GM12878 (cell line): ENCODE measurements around the gene ESPL1. TPM values are rescaled to one million over a fixed set of nuclear protein-coding genes. Genes with fewer than 3 reads are reported as not detected.

Experiments
- ATAC-seq: fragments of 200-7000 bp; cut with Tn5 transposase; 3 replicates; pipeline ENCODE4 v1.9.1; 2020; ENCODE audit warnings: mild to moderate bottlenecking, moderate library complexity
- BruUV-seq: library from RNA; stranded (reverse); fragments of 400-500 nt; replicated peaks from 2 replicates; lab custom pipeline; 2021; lab: Mats Ljungman, UMichigan
- CTCF ChIA-PET: fragments of 300-600 bp; sonication (Branson Sonifier 250); formaldehyde crosslinking; extraction: SDS; loops from one replicate; lab custom pipeline; 2021; ENCODE audit warnings: inconsistent platforms; lab: Yijun Ruan, JAX
- POLR2A ChIA-PET: fragments of 350-600 bp; formaldehyde crosslinking; extraction: SDS; loops from one replicate; lab custom pipeline; 2021; ENCODE audit warnings: inconsistent platforms; lab: Charles Lee
- RAD21 ChIA-PET: fragments of 300-600 bp; sonication (Branson Sonifier 250); formaldehyde crosslinking; loops from one replicate; lab custom pipeline; 2023; ENCODE audit warnings: antibody characterized with exemption; ENCODE audit not compliant: unreplicated experiment; lab: Charles Lee
- SMC1A ChIA-PET: fragments of 300-600 bp; sonication (Branson Sonifier 250); formaldehyde crosslinking; loops from one replicate; lab custom pipeline; 2023; ENCODE audit not compliant: unreplicated experiment, uncharacterized antibody; lab: Charles Lee
- DNase-seq: peaks from one replicate; pipeline ENCODE4 v3.0.0-alpha.2; 2011; ENCODE audit warnings: low read depth, low spot score
- FAIRE-seq: peaks from 3 replicates; lab custom pipeline; 2011; peaks lifted over from hg19 to GRCh38; lab: Jason Lieb, UNC
- H2AFZ ChIP-seq: 2 replicates; pipeline ENCODE4 v1.6.0; 2011; ENCODE audit warnings: low read depth, low read length, control low read depth; ENCODE audit not compliant: control insufficient read depth
- H3K27ac ChIP-seq: 2 replicates; pipeline ENCODE4 v1.5.1; 2011; ENCODE audit warnings: control low read depth; ENCODE audit not compliant: control insufficient read depth, insufficient read depth
- H3K27me3 ChIP-seq, 2 experiments: replicated peaks in 1 of 2; 2 replicates each; pipeline versions ENCODE4 v1.6.0 to v1.6.1; 2011; ENCODE audit warnings: low read length in 1 of 2; ENCODE audit not compliant: control insufficient read depth in 2 of 2, insufficient read depth in 2 of 2
- H3K36me3 ChIP-seq, 2 experiments: 2 replicates each; pipeline ENCODE4 v1.5.1; 2011; ENCODE audit warnings: low read length in 1 of 2; ENCODE audit not compliant: control insufficient read depth in 2 of 2, insufficient read depth in 2 of 2
- H3K4me1 ChIP-seq: 2 replicates; pipeline ENCODE4 v1.6.1; 2011; ENCODE audit warnings: mild to moderate bottlenecking, low read length, moderate library complexity, mixed read lengths; ENCODE audit not compliant: control insufficient read depth, insufficient read depth
- H3K4me2 ChIP-seq: 2 replicates; pipeline ENCODE4 v1.6.0; 2011; ENCODE audit warnings: control low read depth; ENCODE audit not compliant: control insufficient read depth, insufficient read depth
- H3K4me3 ChIP-seq: fragments of 200-600 bp; sonication (generic); 2 replicates; pipeline ENCODE4 v1.5.1; 2016
- H3K79me2 ChIP-seq: 2 replicates; pipeline ENCODE4 v1.6.0; 2011; ENCODE audit warnings: low read length; ENCODE audit not compliant: control insufficient read depth, insufficient read depth
- H3K9ac ChIP-seq: 2 replicates; pipeline ENCODE4 v1.8.0; 2011; ENCODE audit warnings: low read length, control low read depth, mixed read lengths; ENCODE audit not compliant: control insufficient read depth, insufficient read depth
- H3K9me3 ChIP-seq: replicated peaks from 3 replicates; pipeline ENCODE4 v1.5.1; 2011; ENCODE audit warnings: mild to moderate bottlenecking, low read length; ENCODE audit not compliant: control insufficient read depth, insufficient read depth
- H4K20me1 ChIP-seq: 2 replicates; pipeline ENCODE4 v1.6.0; 2011; ENCODE audit not compliant: control insufficient read depth, insufficient read depth
- BMI1 ChIP-seq: fragments of 450-650 bp; IDR thresholded peaks from 2 replicates; pipeline ENCODE4 v1.6.1; 2016; ENCODE audit warnings: mild to moderate bottlenecking, moderate library complexity, borderline replicate concordance
- HDAC6 ChIP-seq: fragments of 200-600 bp; sonication (generic); IDR thresholded peaks from one replicate; pipeline ENCODE4 v1.8.0; 2017; ENCODE audit warnings: antibody characterized with exemption; ENCODE audit not compliant: unreplicated experiment
- HDGF ChIP-seq: fragments of 450-650 bp; IDR thresholded peaks from 2 replicates; pipeline ENCODE4 v1.6.1; 2016; ENCODE audit warnings: antibody characterized with exemption
- IKZF1 ChIP-seq: fragments of 450-650 bp; conservative IDR thresholded peaks from 2 replicates; pipeline ENCODE4 v1.6.1; 2017; ENCODE audit warnings: antibody characterized with exemption, mild to moderate bottlenecking
- KLF5 ChIP-seq: fragments of 450-650 bp; IDR thresholded peaks from 2 replicates; pipeline ENCODE4 v1.6.1; 2014; ENCODE audit warnings: mild to moderate bottlenecking; ENCODE audit not compliant: partially characterized antibody
- MEF2A ChIP-seq: IDR thresholded peaks from 2 replicates; pipeline ENCODE4 v1.6.1; 2011; ENCODE audit warnings: low read depth, mild to moderate bottlenecking, low read length, moderate library complexity; ENCODE audit not compliant: insufficient read depth
- MYC ChIP-seq: IDR thresholded peaks from 2 replicates; pipeline ENCODE4 v1.6.1; 2011; ENCODE audit warnings: mild to moderate bottlenecking, low read length, moderate library complexity, inconsistent platforms; ENCODE audit not compliant: insufficient read depth, insufficient replicate concordance, insufficient read length, severe bottlenecking
- NR2F1 ChIP-seq: fragments of 450-650 bp; conservative IDR thresholded peaks from 2 replicates; pipeline ENCODE4 v1.6.1; 2017; ENCODE audit warnings: mild to moderate bottlenecking
- POLR2AphosphoS5 ChIP-seq: IDR thresholded peaks from 2 replicates; pipeline ENCODE4 v1.6.1; 2011; ENCODE audit warnings: mild to moderate bottlenecking, low read length, inconsistent platforms
- RCOR1 ChIP-seq: conservative IDR thresholded peaks from 2 replicates; pipeline ENCODE4 v1.6.1; 2012; ENCODE audit warnings: low read depth, low read length, improper control_type of control experiment
- SMARCA5 ChIP-seq: fragments of 450-650 bp; IDR thresholded peaks from 2 replicates; pipeline ENCODE4 v1.6.1; 2017; ENCODE audit warnings: mild to moderate bottlenecking
- SREBF2 ChIP-seq: IDR thresholded peaks from 2 replicates; pipeline ENCODE4 v1.6.1; 2012; ENCODE audit warnings: mild to moderate bottlenecking, low read length
- SUZ12 ChIP-seq: fragments of 200-600 bp; sonication (generic); IDR thresholded peaks from one replicate; pipeline ENCODE4 v1.6.1; 2018; ENCODE audit warnings: antibody characterized with exemption, mild to moderate bottlenecking; ENCODE audit not compliant: unreplicated experiment
- ZNF217 ChIP-seq: fragments of 450-650 bp; IDR thresholded peaks from 2 replicates; pipeline ENCODE4 v1.6.1; 2017; ENCODE audit warnings: antibody characterized with exemption, mild to moderate bottlenecking
- WGBS: methylation state at CpG from one replicate; pipeline ENCODE4 v1.1.6; 2016; ENCODE audit warnings: low lambda C conversion rate; ENCODE audit not compliant: insufficient replicate concordance, insufficient coverage; ENCODE audit errors: missing lambda C conversion rate; 5-methylcytosine and 5-hydroxymethylcytosine counted together
- in situ Hi-C: fragments of 300-500 bp; cut with MboI; formaldehyde crosslinking; loops from 9 replicates; pipeline ENCODE4 v1.14.3; 2018; ENCODE audit warnings: mixed read lengths
- intact Hi-C: fragments of 100-400 bp; cut with micrococcal nuclease; formaldehyde crosslinking; loops from one replicate; pipeline ENCODE4 v1.14.2; 2022; ENCODE audit not compliant: unreplicated experiment
- polyA plus RNA-seq, 11 experiments: library from polyadenylated mRNA; depleted of rRNA in 4 of 11; unstranded in 6 of 11; stranded (reverse) in 5 of 11; fragments of >200 nt; fragmentation: Nextera tagmentation in 4 of 11; fragmentation: Illumina TruSeq in 1 of 11; extraction: Ambion mirVana in 4 of 11; extraction: Trizol in 1 of 11; gene quantifications; 1 replicate in 1 of 11; 2 replicates in 10 of 11; pipeline versions ENCODE4 v1.2.1 to v1.2.3, GENCODE V29; 2011 to 2016; ENCODE audit warnings: inconsistent platforms in 2 of 11, missing spikeins in 2 of 11, low read depth in 1 of 11
- total RNA-seq, 4 experiments: library from RNA; depleted of rRNA in 3 of 4; stranded (reverse); fragments of >200 nt in 3 of 4; fragmentation: Illumina TruSeq in 1 of 4; extraction: Trizol in 1 of 4; gene quantifications; 2 replicates each; pipeline versions ENCODE4 v1.2.1 to v1.2.3, GENCODE V29; 2013 to 2021
- TF ChIP-seq, protein P1 (sequence below): IDR thresholded peaks from 2 replicates; pipeline ENCODE4 v1.6.1; 2012; ENCODE audit warnings: mild to moderate bottlenecking, low read depth, low read length
- TF ChIP-seq, protein P2 (sequence below): fragments of 150-350 bp; IDR thresholded peaks from 2 replicates; pipeline ENCODE4 v1.6.1; 2016; ENCODE audit warnings: low read depth, low read length

Gene ESPL1
- total and polyA plus RNA-seq, 10 of the 15 experiments (the other 5 are each of a cell fraction or from before 2014, with no cell fraction given): 2.1 to 61.9 (median 21.2) TPM

DNA sequence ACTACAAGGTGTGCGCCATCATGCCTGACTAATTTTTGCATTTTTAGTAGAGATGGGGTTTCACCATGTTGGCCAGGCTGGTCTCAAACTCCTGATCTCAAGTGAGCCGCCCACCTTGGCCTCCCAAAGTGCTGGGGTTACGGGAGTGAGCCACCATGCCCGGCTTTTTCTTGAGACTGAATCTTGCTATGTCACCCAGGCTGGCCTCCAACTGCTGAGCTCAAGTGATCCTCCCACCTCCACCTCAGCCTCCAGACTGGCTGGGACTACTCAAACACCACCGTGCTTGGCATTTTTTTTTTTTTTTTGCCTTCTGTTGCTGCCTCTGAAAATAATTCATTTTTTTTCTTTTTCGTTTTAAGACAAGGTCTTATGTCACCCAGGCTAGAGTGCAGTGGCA, 8.2 kb upstream of the ESPL1 start:
- Histone ChIP-seq H3K79me2 (no peaks in the 10 kb centered on the region), H3K4me3 (no peak overlapping the region)
- no TSS peak for BruUV-seq

More for the DNA sequence above, 8.2 kb upstream of the ESPL1 start:
- SMC1A ChIA-PET: interaction anchor here (1.4 kb wide), 1 partner anchor 61 kb away, joined by 4 read pairs; the partner anchor contains the start of gene AAAS
- in situ Hi-C loops (no loop called here), intact Hi-C loops (no loop called here)
- Histone ChIP-seq H3K36me3 (no peaks in the 10 kb centered on the region), H3K27ac (no peak overlapping the region), H4K20me1 (no peaks in the 10 kb centered on the region), H3K4me1 (peaks cover 16% of the 10 kb centered on the region), H2AFZ (no peak overlapping the region), H3K9me3 (no peaks in the 10 kb centered on the region), H3K4me2 (no peak overlapping the region), H3K9ac (no peak overlapping the region), H3K27me3 (no peaks in the 10 kb centered on the region)
- TF ChIP-seq HDGF (no peak), MEF2A (no peak), SMARCA5 (no peak), SUZ12 (no peak), RCOR1 (no peak), KLF5 (no peak), NR2F1 (no peak), POLR2AphosphoS5 (no peak), HDAC6 (no peak), ZNF217 (no peak), SREBF2 (no peak), MYC (no peak), IKZF1 (no peak), BMI1 (no peak)
- TF ChIP-seq, protein P1, sequence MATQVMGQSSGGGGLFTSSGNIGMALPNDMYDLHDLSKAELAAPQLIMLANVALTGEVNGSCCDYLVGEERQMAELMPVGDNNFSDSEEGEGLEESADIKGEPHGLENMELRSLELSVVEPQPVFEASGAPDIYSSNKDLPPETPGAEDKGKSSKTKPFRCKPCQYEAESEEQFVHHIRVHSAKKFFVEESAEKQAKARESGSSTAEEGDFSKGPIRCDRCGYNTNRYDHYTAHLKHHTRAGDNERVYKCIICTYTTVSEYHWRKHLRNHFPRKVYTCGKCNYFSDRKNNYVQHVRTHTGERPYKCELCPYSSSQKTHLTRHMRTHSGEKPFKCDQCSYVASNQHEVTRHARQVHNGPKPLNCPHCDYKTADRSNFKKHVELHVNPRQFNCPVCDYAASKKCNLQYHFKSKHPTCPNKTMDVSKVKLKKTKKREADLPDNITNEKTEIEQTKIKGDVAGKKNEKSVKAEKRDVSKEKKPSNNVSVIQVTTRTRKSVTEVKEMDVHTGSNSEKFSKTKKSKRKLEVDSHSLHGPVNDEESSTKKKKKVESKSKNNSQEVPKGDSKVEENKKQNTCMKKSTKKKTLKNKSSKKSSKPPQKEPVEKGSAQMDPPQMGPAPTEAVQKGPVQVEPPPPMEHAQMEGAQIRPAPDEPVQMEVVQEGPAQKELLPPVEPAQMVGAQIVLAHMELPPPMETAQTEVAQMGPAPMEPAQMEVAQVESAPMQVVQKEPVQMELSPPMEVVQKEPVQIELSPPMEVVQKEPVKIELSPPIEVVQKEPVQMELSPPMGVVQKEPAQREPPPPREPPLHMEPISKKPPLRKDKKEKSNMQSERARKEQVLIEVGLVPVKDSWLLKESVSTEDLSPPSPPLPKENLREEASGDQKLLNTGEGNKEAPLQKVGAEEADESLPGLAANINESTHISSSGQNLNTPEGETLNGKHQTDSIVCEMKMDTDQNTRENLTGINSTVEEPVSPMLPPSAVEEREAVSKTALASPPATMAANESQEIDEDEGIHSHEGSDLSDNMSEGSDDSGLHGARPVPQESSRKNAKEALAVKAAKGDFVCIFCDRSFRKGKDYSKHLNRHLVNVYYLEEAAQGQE: no peak
- TF ChIP-seq, protein P2, sequence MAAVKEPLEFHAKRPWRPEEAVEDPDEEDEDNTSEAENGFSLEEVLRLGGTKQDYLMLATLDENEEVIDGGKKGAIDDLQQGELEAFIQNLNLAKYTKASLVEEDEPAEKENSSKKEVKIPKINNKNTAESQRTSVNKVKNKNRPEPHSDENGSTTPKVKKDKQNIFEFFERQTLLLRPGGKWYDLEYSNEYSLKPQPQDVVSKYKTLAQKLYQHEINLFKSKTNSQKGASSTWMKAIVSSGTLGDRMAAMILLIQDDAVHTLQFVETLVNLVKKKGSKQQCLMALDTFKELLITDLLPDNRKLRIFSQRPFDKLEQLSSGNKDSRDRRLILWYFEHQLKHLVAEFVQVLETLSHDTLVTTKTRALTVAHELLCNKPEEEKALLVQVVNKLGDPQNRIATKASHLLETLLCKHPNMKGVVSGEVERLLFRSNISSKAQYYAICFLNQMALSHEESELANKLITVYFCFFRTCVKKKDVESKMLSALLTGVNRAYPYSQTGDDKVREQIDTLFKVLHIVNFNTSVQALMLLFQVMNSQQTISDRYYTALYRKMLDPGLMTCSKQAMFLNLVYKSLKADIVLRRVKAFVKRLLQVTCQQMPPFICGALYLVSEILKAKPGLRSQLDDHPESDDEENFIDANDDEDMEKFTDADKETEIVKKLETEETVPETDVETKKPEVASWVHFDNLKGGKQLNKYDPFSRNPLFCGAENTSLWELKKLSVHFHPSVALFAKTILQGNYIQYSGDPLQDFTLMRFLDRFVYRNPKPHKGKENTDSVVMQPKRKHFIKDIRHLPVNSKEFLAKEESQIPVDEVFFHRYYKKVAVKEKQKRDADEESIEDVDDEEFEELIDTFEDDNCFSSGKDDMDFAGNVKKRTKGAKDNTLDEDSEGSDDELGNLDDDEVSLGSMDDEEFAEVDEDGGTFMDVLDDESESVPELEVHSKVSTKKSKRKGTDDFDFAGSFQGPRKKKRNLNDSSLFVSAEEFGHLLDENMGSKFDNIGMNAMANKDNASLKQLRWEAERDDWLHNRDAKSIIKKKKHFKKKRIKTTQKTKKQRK: no peak
- RAD21 ChIA-PET: interaction anchor here (0.9 kb wide), 1 partner anchor 9 kb away, joined by 3 read pairs; no protein-coding TSS in a partner anchor
- DNase-seq (no peak), ATAC-seq (no peak), FAIRE-seq (no peak)
- CTCF ChIA-PET: interaction anchor here (1.2 to 2.4 kb wide), 6 partner anchors 9 to 100 kb away, joined by 3 to 10 read pairs (median 5); no protein-coding TSS in a partner anchor
- 37% methylated on average over 6 of the region's 6 CpGs for WGBS
- POLR2A ChIA-PET: interaction anchor here (0.7 kb wide), 1 partner anchor 19 kb away, joined by 3 read pairs; no protein-coding TSS in a partner anchor
